Activated CD4-positive, CD25-positive, alpha-beta regulatory T cell treated with anti-CD3 and anti-CD28 coated beads, Interleukin-2, amount 50 U/mL, for 72 hours (primary cell): ENCODE measurements around the gene LRRC4C.
"Not testable (repeated sequence)": the region's sequence is repeated elsewhere in the genome, so short reads cannot be mapped to it uniquely, and the experiment has no call there.

Experiments used
- DNase-seq: peaks from one replicate; pipeline ENCODE4 v3.0.0; 2021

LRRC4C gene

DNA sequence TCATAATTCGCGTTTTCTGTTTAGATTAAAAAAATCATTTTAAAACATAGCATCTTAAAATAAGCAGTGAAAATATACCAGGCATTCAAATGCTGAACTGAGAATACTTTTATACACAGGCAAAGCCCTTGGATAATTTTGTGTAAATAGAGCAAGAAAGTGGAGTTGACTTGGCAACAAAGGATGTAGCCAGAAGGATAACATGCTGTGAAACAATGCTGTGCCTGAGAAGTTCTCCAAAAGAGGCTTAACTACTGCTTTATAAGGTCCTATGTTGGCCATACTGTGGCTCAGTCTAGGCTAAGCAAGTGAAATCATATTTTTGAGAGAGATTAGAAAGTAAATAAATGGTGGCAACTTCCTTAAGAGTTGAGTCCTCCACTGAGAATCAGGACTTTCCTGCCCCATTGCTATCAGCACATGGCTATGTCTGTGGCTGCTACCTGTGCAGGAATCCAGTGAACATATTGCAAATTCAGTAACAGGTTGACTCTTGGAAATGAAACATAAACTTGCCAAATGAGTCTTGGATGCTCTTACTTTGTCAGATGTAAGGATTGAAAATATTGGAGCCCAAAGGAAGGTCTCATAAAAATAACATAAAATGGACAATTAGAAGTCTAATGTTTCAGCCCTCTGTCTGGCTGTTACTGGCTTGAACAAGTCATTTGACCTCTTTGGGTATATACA is 448.9 kb downstream of the LRRC4C start:
- no peak for DNase-seq

DNA sequence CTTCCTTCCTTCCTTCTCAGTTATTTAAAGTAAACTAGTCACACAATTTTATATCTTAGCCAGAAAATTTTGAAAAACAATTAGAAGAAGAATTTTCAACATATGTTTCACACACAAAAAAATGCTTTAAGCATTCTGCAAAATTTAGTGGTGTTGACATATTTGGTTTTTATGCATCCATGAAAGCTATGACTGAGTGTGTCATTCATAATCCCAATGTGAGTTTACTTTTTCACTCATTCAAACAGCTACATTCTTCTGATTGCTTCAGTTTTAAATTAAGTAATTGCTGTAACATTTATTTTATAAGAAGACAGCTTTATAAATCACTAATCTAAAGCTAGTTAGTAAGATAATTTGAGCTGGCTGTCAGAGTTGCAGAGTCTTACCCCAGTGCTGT is 453.5 kb downstream of the LRRC4C start:
- DNase-seq = no peak

DNA sequence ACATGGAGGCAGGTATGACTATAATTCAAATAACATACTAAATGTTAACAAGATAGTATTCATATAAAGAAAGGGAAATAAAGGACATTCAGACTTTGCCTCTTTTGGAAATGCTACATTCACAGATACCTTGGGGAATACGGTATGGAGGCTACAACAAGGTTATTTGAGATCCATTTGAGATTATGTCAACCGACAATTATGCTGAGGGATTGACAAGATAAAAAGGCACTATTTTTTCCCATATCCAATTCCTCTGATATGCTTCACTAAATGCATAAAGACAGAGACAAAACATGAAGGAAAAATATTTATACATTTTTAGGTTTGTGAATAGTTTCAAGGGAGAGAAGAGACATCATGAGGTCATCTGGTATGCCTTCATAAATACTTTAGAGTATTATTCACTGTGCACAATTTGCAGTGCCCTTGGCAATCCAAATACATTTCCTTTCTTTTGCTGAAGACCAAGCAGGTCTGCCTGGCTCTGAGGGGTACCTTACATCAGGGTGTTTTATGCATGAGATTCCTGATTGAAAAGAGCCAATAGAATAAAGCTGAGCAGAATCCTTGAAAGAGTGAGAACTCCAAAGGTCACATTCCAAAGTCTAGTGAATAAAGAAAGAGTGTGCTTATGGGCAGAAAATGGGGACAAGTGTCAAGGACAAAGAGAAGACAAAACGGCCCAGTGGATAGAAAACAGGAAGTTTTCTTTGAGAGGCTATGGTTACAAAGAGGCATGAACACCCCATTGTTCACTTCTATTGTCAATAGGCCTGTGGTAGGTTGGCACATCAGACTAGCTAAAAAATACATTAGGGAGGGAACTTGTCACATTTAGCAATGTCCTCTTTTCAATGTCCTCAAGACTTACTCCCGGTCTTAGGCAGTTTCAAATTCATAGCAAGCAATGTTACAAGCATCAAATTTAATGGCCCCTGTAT is 455.8 kb downstream of the LRRC4C start:
- DNase-seq = no peak

DNA sequence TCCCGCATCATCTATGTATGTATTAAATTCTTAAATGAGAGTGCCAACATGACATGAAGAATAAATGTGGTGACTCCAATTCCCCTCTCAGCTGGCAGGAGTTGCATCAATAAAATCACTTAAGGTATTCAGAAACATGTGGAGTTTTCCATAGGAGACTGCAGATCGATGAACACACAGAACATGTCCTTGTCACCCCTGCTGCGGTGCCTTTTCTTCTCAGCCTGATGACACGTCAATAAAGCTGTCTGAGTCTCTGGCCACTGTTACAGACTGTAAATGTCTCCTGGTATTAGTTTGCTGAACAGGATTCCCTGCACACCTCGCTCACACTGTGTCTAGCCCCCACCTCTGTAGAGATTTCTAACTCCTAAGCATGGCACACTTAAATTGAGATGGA is 460.5 kb downstream of the LRRC4C start:
- no peak for DNase-seq

DNA sequence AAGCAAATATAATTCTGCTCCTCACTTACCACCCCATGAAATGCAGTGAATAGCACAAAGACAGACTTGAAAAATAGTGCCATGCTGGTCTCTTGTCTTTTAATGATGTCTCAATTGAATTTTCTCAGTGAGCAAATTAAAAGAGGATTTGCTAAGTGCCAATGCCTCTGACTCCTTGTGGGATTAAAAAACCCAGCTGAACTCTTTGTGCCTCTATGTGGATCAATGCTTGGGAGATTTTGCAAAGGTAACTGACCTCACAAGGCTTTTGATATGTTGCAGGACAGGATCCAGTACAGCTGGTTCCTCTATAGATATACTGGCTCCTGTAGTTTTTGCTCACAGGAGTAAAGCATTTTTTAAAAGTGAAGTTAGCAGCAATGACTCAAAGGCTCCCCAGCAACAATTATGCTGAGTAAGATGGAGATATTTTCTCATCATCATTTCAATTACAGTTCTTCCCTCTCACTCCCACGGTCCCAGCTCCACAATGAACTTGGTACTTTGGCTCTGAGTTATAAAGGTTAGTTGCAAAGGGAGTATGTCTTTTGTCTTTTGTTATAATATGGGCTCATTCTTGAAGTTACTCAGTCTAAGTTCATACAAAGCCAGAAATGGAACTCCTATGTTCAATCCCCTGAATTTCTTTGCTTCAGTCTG is 471.5 kb downstream of the LRRC4C start:
- no peak for DNase-seq

DNA sequence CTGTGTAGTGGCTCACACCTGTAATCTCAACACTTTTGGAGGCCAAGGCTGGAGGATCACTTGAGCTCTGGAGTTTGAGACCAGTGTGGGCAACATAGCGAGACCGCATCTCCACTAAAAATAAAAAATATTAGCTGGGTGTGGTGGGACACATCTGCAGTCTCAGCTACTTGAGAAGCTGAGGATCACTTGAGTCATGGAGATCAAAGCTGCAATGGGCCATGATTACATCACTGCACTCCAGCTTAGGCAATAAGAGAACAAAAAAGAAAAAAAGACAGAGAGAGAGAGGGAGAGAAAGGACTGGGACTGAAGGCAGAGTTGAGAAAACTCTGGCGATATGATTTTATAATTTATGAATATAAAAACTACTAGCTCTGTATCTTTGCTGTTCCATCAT is 473.1 kb downstream of the LRRC4C start:
- no peak for DNase-seq

DNA sequence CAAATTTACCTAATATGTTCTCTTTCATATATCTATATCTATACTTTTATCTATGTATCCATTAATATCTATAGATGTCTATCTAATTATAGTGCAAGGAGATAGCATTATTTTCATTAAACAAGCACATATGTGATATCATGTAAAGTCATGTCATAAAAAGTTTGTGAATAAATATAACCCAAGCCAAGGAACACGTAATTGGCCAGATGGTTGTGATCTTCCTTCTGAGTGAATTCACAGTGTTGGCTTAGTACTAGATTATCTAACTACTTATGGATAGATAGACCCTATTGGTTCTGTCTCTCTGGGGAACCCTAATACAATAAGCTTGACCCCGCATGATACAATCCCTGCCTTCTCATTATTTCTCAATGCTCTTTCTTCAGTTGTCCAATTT is 484.4 kb downstream of the LRRC4C start:
- no peak for DNase-seq

DNA sequence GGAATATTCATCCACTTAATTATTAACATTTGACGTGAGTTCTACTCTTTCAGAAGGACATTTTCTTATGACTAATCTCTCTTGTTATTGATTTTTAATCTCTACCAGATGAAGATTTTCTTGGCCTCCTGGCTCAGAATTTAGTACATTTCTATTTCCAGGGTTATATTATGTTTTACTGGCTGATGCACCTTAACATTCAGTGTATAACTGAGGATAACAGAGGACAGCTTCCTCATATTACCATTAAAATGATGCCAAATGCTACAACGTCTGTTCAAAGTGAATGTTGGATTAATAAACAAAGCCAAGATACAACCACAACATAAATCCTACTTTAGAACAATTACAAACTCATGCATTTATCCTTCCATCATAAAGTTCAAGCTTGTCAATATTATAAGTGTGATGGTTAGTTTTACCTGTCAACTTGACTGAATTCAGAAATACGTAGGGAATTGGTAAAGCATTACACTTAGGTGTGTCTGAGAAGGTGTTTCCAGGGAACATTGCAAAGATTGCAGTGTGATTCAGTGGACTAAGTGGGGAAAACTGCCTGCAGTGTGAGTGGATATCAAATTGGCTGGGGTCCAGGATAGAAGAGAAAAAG is 485.2 kb downstream of the LRRC4C start:
- DNase-seq = no peak

DNA sequence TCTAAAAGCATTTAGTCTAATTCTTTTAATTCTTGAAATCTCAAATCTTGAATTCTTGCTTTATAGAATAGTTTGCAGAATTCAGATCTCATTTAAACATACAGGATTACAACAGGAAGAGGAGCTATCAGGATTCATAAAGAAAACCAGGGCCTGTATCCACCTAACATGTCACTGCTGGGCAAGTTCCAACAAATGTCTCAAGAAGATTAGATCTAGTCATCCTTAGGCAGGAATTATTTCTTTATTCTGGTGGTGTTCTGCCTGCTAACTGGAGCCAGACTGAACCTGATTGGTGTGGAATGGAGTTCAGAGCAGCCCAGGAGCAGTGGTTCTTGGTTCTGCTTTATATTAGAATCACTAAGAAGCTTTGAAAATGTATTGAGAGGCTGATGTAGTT is 500.7 kb downstream of the LRRC4C start:
- DNase-seq = no peak

DNA sequence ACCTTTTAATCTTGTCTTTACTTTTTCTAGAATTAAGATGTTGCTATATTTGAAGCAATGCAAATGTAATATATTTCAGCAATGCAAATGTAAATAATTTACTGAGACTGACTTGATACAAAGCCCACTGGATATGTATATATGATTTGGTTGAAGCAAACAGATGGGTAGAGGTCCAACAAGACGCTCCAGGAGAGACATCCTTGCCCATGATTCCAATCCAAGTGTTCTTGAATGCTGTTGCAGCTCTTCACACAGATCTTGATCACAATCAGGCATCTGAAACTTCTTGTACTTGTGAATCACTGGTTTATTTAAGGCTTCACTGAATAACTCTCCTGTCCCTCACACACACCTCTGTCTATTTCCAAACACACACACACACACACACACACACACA is 507.0 kb downstream of the LRRC4C start:
- DNase-seq = no peak

DNA sequence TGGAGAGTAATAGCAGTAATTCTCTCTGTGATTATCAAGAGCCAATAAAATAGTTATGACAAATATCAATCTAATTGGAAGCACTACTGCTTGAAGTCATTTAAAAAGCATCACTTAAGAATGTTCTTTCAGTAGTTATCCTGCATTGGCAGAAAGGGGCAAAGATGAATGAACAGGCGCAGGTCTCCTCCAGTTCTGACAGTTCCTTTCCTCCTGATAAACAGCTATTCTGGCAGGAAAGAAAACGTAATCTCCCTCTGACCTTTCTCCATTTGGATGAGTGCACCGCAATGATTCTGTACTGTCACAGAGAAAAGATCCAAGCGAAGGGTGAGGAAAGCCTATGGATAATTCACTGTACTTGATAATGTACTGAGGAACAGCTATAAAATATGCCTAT is 521.5 kb downstream of the LRRC4C start:
- DNase-seq = no peak

DNA sequence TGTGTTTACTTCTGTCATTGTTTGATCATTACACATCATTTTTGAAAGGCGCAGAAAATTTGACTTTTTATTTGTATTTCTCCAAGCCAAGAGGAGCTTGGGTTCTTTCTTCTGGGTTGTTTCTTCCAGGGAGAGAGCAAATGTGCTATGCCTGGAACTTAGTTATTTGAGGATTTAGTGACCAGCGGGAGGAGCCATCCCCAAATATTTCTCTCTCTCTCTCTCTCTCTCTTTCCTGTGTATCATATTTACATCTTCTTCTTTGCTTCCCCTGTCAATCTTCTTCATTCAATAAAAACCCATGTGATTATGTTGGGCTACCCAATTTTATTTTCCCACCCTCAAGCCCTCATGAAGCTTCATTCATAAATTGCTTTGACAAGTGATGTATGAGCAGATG is 534.5 kb downstream of the LRRC4C start:
- DNase-seq = no peak

DNA sequence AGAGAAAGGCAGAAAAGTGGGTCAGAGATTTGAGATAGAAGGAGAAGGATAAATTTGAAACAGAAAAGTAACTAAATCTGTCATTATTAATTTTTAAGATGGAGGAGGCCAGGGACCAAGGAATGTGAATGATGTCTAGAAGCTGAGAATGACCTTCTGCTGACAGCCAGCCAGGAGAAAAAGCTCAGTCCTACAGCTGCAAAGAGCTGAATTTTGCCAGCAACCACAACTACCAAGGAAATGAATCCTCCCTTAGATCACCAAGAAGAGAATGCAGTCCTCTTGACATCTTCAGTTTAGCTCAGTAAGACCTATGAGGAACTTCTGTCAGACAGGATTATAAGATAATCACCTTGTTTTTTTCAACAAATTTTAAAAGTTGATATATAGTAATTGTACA is 538.2 kb downstream of the LRRC4C start:
- no peak for DNase-seq

DNA sequence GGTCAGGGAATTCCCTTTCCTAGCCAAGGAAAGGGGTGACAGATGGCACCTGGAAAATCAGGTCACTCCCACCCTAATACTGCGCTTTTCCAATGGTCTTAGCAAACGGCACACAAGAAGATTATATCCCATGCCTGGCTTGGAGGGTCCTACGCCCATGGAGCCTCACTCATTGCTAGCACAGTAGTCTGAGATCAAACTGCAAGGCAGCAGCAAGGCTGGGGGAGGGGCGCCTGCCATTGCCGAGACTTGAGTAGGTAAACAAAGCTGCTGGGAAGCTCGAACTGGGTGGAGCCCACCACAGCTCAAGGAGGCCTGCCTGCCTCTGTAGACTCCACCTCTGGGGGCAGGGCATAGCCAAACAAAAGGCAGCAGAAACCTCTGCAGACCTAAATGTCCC is 548.7 kb downstream of the LRRC4C start:
- DNase-seq = not testable (repeated sequence)

DNA sequence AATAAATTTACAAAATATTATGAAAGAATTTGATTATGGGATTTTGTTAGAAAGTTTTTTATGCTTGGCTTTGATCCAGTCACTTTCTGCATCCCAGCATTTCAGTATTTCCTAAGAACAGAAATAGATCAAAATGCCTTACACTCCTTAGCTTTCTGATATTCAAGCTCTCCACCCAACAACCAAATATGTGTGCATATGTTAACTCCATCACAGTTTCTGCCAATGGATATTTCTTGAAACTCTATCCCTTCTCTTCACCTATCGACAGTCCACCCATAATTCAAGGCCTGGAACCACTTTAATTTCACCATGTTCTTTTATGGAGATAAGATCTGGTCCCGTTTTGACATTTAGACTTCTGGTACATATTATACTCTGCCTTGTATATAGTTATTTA is 565.0 kb downstream of the LRRC4C start:
- no peak for DNase-seq

DNA sequence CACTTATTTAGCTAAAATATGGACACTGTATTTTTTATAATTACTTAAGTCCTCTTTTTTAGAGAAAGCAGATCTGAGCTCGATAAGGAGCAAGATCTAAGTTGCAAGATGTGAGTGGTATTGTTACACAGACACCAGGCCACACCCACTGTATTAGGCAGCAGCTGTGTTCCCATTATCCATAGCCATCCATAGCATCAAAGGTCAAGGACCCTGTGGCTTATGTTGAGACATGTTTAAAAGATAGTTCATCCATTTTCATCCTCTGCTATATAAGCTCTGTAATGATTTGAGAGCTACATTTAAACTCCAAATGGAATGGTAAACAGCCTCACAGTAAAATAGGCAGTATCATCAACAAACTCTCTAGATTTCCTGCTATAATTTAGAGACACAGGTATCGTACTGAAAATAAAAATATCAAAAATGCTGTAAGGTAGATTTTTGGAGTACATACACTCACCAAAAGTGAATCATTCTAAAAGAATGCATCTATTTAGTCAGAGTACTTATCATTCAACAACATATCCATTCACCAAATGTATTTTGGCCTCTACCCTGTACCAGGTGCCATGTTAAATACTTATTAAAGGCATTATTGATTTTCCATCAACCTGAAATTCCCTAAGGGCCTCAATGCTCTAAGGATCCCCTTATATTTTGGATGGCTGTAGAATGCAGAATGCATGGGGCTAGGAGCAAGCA is 574.0 kb downstream of the LRRC4C start:
- DNase-seq = no peak

DNA sequence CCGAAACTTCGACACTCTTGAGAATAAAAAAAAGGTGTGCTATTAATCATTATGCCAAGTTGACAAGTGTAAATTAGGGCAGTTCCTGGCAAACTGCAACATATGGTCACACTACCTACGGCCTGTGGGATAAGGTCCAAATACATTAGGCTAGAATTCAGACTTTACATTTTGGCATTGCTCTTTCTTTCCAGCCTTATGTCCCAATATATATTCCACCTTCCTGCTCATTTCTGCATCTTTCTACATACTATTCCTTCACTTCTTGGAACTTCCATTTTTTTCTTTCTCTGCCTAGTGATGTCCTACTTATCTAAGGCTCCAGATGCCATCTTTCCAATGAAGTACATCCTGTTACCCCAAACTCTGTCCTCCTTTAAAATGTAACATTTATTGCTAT is 577.2 kb downstream of the LRRC4C start:
- DNase-seq = no peak

DNA sequence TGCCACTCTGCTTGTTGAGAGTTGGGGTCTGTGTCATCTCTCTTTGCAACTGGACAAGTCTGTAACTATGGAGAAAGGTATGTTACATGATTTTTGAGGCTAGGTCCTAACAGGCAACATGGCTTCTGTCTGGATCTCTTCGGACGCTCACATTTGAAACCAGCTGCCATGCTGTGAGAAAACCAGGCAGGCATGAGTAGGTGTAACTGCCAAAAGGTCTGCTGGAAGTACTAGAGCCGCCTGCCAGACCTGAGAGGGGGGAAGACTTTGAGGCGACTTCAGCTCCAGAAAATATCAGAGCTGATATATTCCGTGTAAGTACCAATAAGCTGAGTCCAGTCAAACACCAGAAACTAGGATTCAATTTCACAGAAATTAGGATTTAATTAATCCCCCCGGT is 579.5 kb downstream of the LRRC4C start:
- no peak for DNase-seq

DNA sequence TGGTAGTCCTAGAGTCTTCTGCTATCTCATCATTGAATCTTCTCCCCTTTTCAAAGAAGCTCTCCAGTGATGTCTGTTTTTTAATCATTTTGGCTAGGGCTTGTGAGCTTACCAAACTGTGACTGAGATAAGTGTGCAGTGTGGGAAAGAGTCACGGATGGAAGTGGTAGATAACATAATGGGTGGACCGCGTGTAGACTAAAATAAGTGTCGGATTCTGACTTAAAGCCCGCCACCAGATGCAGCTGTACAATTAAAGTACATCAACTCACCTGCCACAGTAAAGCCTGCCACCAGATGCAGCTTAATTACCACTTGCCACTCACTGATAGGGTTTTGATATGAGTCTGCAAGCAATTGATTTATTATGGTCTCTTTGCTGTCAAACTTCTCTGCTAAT is 581.5 kb downstream of the LRRC4C start:
- DNase-seq = no peak

DNA sequence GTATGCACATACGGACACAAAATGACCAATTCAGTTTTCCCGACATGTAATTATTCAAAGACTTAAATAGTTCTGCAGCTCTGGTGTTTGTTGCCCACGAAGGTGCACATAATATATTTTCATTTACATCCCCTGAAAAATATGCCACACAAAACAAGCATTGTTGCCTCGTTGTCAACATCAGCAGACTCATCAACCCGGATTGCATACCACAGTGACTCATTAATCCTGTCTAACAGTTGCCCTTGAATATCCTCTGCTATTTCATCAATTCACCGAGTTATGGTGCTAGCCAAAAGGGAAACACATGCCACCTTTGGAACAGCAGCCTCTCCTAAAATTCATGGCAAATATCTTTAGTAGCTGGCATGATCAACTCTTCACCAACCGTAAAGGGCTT is 582.2 kb downstream of the LRRC4C start:
- no peak for DNase-seq

DNA sequence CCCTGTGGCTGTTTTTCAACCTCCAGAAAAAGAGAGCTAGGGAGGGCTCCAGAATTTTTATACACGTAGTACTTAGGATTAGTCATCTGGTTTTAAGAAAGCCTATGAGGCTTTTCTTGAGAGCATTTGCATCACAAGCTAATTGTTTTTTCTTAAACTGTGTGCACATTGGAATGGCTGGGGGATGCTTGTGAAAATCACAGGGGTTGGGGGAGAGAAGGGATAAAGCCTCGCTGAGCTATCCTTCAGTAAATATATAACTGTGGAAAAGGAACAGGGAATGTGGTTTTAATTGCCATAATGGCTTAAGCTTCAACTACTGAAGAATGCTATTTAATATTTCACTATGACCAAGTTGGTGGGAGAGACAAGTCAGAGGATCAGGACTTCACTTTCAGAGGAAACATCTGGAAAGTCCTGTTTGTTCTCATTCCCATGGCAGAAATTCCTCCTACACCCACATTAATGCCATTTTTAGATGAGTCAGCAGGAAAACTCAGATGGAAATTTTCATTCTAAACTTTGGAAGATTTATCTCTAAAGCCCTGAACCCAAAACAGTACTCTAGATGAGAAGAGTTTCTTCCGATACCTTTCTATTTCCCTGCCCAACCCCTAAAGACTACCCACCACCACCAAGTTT is 591.3 kb downstream of the LRRC4C start:
- no peak for DNase-seq

DNA sequence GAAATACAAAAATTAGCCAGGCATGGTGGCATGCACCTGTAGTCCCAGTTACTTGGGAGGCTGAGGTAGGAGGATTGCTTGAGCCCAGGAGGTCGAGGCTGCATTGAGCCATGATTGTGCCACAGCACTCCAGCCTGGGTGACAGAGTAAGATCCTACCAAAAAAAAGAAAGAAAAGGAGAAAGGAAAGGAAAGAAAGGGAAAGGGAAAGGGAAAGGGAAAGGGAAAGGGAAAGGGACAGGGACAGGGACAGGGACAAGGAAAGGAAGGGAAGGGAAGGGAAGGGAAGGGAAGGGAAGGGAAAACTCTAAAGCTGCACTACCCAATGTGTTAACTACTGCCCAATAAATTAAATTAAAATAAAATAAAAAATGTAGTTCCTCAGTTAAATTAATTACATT is 601.7 kb downstream of the LRRC4C start:
- DNase-seq = not testable (repeated sequence)
